ENCODE data around the gene MINDY4. TPM values are rescaled to one million over a fixed set of nuclear protein-coding genes. Genes with fewer than 3 reads are reported as not detected.
A peak's percentile ranks its signal among the peaks of the same experiment; 100 is the strongest.

MINDY4 gene
- total RNA-seq, 3 donors from 2014 or later, result 4.0 to 9.1 (median 4.7) TPM

- no peak for DNase-seq
- no peak for TF ChIP-seq CTCF (IDR thresholded peaks at IDR 0.05)
- H3K9me3 ChIP-seq, result no peaks in the 10 kb centered on the region
- no peak overlapping the region for H3K4me3 ChIP-seq
- intact Hi-C loops (cut with DNase I, micrococcal nuclease), result no loop called here
- ATAC-seq, result no peak
- no peaks in the 10 kb centered on the region for H3K36me3 ChIP-seq (ENCODE audit: low read depth)
- no peaks in the 10 kb centered on the region for H3K4me1 ChIP-seq (ENCODE audit: low read depth)
Observed at GRCh38 chr7:30778255-30779025, 7.2 kb downstream of the MINDY4 start.

GRCh38 chr7:30779574-30779973 lies 8.4 kb downstream of the MINDY4 start:
- no peak for ATAC-seq

GRCh38 chr7:30780941-30781340 lies 9.7 kb downstream of the MINDY4 start:
- Histone ChIP-seq H3K36me3 (ENCODE audit: low read depth) (no peaks in the 10 kb centered on the region), H3K4me1 (ENCODE audit: low read depth) (no peaks in the 10 kb centered on the region), H3K4me3 (no peak overlapping the region), H3K9me3 (no peaks in the 10 kb centered on the region)
- no peak for TF ChIP-seq CTCF (IDR thresholded peaks at IDR 0.05)
- DNase-seq, result no peak
- ATAC-seq, result no peak
- intact Hi-C loops (cut with DNase I, micrococcal nuclease), result no loop called here

More at GRCh38 chr7:30779574-30779973, 8.4 kb downstream of the MINDY4 start:
- no peaks in the 10 kb centered on the region for H3K9me3 ChIP-seq
- intact Hi-C loops (cut with DNase I, micrococcal nuclease), result no loop called here
- no peaks in the 10 kb centered on the region for H3K4me1 ChIP-seq (ENCODE audit: low read depth)
- no peak for DNase-seq
- no peak for TF ChIP-seq CTCF (IDR thresholded peaks at IDR 0.05)
- H3K36me3 ChIP-seq (ENCODE audit: low read depth), result no peaks in the 10 kb centered on the region
- no peak overlapping the region for H3K4me3 ChIP-seq

GRCh38 chr7:30782690-30783089 lies 11.5 kb downstream of the MINDY4 start:
- H3K4me3 ChIP-seq, result no peak overlapping the region
- H3K36me3 ChIP-seq (ENCODE audit: low read depth), result no peaks in the 10 kb centered on the region
- ATAC-seq (no peak), DNase-seq (no peak)
- no peaks in the 10 kb centered on the region for H3K4me1 ChIP-seq (ENCODE audit: low read depth)
- intact Hi-C loops (cut with DNase I, micrococcal nuclease), result no loop called here
- TF ChIP-seq CTCF (IDR thresholded peaks at IDR 0.05), result no peak
- H3K9me3 ChIP-seq, result no peaks in the 10 kb centered on the region

- ATAC-seq (peak; percentile 61), DNase-seq (peak in 2 of 3 donors; percentile 60 to 64)
- Histone ChIP-seq H3K4me3 (no peak overlapping the region), H3K4me1 (ENCODE audit: low read depth) (no peaks in the 10 kb centered on the region), H3K9me3 (no peaks in the 10 kb centered on the region), H3K36me3 (ENCODE audit: low read depth) (no peaks in the 10 kb centered on the region)
- TF ChIP-seq CTCF (IDR thresholded peaks at IDR 0.05), result no peak
- intact Hi-C loops (cut with DNase I, micrococcal nuclease), result no loop called here
Observed at GRCh38 chr7:30785786-30786185, 14.6 kb downstream of the MINDY4 start.
